ENCODE measurements around the gene POU2AF2. TPM values are rescaled to one million over a fixed set of nuclear protein-coding genes. Genes with fewer than 3 reads are reported as not detected.

The POU2AF2 gene, protein sequence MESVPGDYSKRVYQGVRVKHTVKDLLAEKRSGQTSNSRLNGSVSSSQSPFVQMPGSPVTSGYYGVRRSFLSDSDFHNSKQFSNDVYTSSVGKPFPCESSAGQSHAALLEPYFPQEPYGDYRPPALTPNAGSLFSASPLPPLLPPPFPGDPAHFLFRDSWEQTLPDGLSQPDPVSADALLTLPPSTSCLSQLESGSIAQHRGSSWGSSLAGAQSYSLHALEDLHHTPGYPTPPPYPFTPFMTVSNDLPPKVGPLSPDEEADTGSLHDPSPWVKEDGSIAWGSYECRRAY
- not detected in 2 replicates for total RNA-seq

GRCh38 chr11:111245425-111245824, at the start of gene POU2AF2:
Gene POU2AF2, plus strand, starts transcription at chr11:111245725. Its CDS starts 129 bp downstream, at chr11:111245854.

DNA sequence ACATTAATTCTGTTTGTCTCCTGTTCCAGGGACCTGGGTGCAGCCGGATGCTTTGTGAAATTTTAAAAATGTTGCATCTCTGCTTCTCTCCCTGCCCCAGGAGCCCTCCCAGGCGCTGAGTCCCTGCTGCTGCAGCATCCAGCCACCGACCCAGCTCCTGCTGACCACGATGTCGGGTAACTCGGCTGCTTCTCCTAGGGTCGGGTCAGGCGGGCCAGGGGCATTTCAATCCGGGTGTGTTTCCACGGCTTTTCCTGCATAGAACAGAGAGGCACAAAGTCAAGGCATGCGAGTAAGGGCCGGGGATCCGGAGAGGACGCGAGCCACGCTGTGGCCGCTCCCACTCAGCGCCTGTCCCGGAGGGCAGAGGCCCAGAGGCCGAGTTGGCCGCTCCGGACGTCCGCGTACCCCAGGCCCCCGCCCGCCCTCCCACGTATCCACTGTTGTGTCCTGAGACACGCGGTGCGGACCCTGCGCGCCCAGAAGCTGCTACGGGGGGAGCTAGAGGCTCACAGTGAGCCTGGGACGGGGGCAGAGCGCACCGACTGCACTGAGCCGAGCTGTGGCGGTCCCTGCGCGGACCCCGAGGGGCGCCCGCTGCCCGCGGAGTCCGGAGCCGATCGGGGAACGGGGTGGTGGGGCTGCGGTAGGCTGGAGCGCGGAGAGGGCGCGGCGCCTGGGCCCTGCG, 53.0 kb downstream of the POU2AF2 start, which contains the start of gene POU2AF3:
TSS of gene POU2AF3 (plus strand) at position 134 of the 688 bp plus-strand sequence. CDS start at position 170, 36 bp downstream.

Other genes with a start within 250 kb of the POU2AF2 start
- 0.14 TPM in 1 of 2 replicates, not detected in the other for gene POU2AF3, start 52.8 kb downstream of the POU2AF2 start, total RNA-seq
- gene POU2AF1, start 133.6 kb downstream of the POU2AF2 start, total RNA-seq = not detected in 2 replicates